PC-9 (cell line): Measurements from ENCODE around the gene MYMX.

Experiments used
- EZH2 ChIP-seq: fragments of 200-600 bp; sonication (generic); IDR thresholded peaks from 2 replicates; pipeline ENCODE4 v1.8.0; 2017; ENCODE audit warnings: antibody characterized with exemption, low read depth
- TF ChIP-seq, protein P1 (sequence below): fragments of 200-600 bp; sonication (generic); conservative IDR thresholded peaks from 2 replicates; pipeline ENCODE4 v1.6.1; 2017; ENCODE audit warnings: mixed run types, antibody characterized with exemption, mild to moderate bottlenecking, moderate library complexity

DNA sequence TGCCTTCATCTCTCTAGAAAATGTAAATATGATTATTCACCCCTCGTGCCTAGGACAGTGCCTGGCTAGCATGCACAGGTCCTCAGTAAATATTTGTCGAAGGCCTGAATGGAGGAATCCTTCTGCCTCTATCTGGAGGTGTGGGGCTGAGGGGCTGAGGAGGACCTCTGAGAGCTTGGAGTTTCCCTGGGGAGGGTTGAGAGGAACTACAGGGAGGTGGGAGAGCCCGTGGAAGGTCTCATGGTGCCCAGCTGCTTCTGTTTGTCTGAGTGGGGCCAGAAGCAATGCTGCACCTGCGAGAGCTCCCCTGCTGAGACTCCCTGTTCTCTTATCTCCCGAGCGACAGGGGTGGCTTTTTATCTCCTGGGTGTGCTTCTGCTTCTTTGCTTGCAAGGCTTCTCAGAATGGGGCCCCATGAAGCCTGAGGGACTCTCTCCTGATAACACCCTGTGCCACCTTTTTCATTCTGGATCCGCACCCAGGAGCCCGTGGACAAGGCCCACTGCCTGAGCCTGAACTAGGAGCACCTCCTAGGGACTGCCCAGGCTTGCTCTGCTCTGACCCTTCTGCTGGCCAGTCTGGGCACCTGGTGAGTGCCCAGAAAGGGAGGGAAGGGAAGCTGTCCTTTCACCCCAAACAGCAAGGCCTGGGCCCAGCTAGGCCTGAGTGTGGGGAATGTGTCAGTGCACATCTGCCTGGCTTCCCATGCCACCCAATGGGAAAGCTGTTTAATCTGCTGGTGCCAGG is 9.0 kb downstream of the MYMX start:
- TF ChIP-seq EZH2: no peak
- TF ChIP-seq, protein P1, sequence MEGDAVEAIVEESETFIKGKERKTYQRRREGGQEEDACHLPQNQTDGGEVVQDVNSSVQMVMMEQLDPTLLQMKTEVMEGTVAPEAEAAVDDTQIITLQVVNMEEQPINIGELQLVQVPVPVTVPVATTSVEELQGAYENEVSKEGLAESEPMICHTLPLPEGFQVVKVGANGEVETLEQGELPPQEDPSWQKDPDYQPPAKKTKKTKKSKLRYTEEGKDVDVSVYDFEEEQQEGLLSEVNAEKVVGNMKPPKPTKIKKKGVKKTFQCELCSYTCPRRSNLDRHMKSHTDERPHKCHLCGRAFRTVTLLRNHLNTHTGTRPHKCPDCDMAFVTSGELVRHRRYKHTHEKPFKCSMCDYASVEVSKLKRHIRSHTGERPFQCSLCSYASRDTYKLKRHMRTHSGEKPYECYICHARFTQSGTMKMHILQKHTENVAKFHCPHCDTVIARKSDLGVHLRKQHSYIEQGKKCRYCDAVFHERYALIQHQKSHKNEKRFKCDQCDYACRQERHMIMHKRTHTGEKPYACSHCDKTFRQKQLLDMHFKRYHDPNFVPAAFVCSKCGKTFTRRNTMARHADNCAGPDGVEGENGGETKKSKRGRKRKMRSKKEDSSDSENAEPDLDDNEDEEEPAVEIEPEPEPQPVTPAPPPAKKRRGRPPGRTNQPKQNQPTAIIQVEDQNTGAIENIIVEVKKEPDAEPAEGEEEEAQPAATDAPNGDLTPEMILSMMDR: no peak
